EH (cell line): ENCODE results near the gene MAMLD1.
"Not testable (repeated sequence)": the region's sequence is repeated elsewhere in the genome, so short reads cannot be mapped to it uniquely, and the experiment has no call there.

Experiments
- DNase-seq: peaks from one replicate; pipeline ENCODE4 v3.0.0-alpha.2; 2015; ENCODE audit warnings: low read depth

The MAMLD1 gene, protein sequence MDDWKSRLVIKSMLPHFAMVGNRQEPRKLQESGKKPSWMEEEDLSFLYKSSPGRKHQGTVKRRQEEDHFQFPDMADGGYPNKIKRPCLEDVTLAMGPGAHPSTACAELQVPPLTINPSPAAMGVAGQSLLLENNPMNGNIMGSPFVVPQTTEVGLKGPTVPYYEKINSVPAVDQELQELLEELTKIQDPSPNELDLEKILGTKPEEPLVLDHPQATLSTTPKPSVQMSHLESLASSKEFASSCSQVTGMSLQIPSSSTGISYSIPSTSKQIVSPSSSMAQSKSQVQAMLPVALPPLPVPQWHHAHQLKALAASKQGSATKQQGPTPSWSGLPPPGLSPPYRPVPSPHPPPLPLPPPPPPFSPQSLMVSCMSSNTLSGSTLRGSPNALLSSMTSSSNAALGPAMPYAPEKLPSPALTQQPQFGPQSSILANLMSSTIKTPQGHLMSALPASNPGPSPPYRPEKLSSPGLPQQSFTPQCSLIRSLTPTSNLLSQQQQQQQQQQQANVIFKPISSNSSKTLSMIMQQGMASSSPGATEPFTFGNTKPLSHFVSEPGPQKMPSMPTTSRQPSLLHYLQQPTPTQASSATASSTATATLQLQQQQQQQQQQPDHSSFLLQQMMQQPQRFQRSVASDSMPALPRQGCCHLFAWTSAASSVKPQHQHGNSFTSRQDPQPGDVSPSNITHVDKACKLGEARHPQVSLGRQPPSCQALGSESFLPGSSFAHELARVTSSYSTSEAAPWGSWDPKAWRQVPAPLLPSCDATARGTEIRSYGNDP

DNA sequence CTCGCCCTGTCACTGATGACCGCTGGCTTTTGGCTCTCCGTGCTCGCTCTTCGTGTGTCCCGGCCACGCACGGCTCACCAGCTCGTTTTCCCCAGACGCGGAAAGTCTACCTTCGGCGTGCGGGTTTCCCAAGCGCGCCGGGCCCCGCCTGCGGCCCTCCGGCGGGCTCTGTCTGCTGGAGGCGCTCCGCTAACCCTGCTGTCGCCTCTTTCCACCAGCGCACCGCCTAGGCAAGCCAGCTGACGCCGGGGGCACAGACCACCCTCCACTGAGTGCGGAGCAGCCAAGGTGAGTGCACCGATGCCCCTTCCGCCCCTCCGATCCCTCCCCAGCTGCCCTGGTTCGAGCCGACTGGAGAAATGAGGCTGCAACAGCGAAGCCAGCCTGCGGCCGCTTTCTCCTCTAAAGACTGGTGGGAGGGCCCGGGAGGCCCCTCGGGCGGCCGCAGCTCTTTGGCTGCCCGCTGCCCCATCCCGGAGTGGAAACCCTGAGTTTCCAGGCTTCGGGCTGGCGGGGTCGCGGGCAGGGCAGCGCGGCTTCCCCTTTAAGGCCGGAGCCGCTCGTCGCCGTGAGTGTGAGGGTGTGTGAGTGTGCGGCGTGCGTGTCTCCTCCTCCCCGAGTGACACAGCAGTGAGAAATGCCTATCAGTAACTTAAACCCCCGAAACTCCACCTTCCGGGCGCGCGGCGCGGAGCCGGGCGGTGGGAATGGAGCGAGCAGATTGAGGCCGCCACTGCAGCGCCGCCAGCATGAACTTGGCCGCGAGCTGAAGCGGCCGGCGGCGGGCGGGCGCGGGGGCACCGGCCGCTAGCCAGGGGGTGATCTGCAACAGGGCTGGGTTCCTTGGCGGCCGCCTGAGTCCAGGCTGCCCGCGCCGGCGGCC, at the start of gene MAMLD1:
Gene MAMLD1, plus strand, starts transcription at position 719 of the 883 bp plus-strand sequence. CDS start 82,200 bp downstream, outside the sequence.
- DNase-seq = peak; percentile 86

DNA sequence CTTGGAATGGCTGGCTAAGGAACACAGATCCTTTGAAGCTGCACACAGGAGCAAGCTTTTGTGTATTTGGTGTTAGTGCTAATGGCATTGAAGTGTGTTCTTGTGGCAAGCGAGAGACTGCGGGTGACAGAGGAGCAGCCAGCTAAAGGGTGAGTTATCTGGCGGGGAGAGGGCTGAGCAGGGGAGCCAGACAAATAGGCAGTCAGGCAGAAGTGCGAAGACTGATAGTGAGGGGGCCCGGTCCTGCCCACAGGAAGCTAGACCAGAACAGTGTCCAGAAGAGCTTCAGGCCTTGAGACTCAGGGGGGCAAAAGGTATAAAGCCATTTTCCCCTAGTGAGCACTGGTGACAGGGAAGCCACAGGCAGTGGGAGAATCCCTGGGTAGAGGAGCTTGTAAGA, 49.6 kb upstream of the MAMLD1 start:
- DNase-seq = no peak

DNA sequence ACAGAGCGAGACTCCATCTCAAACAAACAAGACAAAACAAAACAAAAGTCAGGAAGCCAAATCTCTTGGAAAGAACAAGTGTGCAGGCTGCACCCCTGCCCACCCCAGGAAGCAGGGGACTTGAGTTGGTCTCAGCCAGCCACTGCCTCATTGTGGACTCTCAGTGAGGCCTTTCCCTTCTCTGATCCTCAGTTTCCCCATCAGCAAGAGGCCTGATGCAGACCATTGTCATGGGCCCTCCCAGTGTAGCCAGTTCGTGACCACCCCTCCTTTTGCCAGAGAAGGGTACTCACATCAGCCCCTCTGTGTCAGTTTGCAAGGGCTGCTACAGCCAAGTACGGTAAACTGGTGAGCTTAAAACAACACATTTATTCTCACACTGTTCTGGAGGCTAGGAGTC, 48.9 kb upstream of the MAMLD1 start:
- DNase-seq = no peak

GRCh38 chrX:150316564-150316963, 46.6 kb upstream of the MAMLD1 start:
- no peak for DNase-seq

GRCh38 chrX:150323020-150323419, 40.1 kb upstream of the MAMLD1 start:
- DNase-seq = no peak

- peak; percentile 90 for DNase-seq
Measured at GRCh38 chrX:150324035-150324728, 38.9 kb upstream of the MAMLD1 start.

DNA sequence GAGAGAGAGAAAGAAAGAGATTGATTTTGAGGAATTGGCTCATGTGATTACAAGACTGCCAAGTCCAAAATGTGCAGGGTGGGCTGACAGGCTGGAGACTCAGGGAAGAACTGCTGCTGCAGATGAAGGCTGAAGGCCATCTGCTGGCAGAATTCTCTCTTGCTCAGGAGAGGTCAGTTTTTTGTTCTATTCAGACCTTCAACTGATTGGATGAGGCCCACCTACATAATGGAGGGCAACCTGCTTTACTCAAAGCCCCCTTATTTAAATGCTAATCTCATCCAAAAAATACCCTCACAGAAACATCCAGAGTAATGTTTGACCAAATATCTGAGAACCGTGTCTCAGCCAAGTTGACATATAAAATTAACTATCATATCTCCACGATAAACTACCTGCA, 38.2 kb upstream of the MAMLD1 start:
- no peak for DNase-seq

- no peak for DNase-seq
Measured at GRCh38 chrX:150326541-150327247, 36.4 kb upstream of the MAMLD1 start.

- DNase-seq = no peak
Measured at GRCh38 chrX:150329282-150329681, 33.8 kb upstream of the MAMLD1 start.

DNA sequence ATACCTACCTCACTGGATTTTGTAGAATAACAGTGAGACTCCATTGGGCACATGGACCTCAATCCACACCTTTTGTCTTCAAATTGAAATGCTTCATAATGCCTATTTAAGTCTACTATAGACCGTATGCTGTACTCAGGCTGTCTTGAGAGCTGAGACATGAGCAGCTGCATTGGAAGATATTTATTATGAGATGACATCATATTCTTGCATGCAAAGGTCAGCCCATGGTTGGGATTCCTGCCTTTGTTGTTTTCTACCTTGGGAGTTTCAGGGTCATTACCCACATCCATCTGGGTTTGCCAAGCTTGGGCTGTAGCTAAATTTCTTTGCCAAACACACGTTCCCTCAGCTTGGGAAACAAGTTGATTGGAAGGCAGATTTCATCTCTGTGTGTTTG, 33.2 kb upstream of the MAMLD1 start:
- DNase-seq = no peak

GRCh38 chrX:150332023-150332422, 31.1 kb upstream of the MAMLD1 start:
- DNase-seq = no peak

GRCh38 chrX:150334100-150334499, 29.0 kb upstream of the MAMLD1 start:
- DNase-seq = no peak

- DNase-seq = no peak
Measured at GRCh38 chrX:150334981-150335380, 28.1 kb upstream of the MAMLD1 start.

- no peak for DNase-seq
Measured at GRCh38 chrX:150337026-150337425, 26.1 kb upstream of the MAMLD1 start.

DNA sequence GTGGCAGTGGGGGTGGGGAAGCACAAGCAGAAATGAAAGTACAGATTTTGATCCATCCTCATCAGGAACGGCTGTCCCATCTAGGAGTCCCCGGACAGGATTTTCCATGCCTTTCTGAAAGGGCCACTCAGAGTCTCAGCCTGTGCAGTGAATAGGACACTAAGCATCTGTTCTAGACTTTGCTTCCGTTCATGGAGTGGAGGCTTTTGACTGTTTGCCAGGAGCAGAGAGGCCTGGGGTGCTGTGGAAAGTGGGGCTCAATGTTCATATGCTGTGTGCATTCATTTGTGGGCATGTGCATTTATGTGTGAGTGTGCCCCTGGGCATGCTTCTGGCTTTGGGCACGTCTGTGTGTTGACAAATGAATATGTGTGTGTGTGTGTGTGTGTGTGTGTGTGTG, 25.6 kb upstream of the MAMLD1 start:
- DNase-seq = no peak

DNA sequence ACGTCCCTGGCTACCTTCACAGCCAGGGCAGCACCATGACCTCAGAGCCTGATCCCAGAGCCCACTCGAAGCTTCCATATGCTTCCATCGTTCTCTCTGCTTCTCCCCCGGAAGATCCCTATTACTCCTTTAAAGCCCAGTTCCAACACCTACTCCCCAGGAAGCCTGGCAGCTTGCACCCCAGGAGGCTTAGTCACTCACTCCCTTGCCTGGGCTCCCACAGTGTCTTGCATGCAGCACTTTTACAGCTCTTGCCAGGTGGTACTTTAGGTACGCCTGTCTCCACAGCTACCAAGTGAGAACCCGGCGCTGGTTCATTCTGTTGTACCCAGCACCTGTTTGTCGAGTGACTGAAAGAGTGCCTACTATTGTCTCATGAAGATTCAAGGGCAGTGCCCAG, 24.5 kb upstream of the MAMLD1 start:
- DNase-seq = no peak

GRCh38 chrX:150339736-150340135, 23.4 kb upstream of the MAMLD1 start:
- DNase-seq = peak; percentile 5

DNA sequence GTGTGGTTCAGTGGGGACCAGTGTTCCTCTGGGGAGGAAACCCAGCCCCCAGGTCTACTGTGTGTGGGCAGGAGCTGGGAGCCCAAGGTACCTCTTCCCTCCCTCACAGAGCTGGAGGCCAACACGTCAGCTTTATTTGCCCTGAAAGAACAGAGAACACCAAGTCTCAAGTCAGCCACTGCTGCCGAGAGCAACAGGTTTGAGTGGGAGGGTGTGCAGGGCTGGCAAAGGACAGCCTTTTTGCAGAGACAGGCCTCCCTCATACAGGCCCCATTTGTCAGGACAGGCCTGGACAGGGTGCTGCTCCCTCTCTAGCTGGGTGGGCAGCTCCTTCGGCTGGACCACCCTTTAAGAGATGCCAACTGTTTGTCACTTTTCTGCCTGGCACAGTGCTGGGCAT, 22.8 kb upstream of the MAMLD1 start:
- DNase-seq = not testable (repeated sequence)

GRCh38 chrX:150347471-150347870, 15.6 kb upstream of the MAMLD1 start:
- no peak for DNase-seq

- peak; percentile 28 for DNase-seq
Measured at GRCh38 chrX:150348365-150348764, 14.8 kb upstream of the MAMLD1 start.

GRCh38 chrX:150352114-150352513, 11.0 kb upstream of the MAMLD1 start:
- peak; percentile 55 for DNase-seq
